ENCODE results near the gene NEURL1. TPM values are rescaled to one million over a fixed set of nuclear protein-coding genes. Genes with fewer than 3 reads are reported as not detected.
"Not testable (repeated sequence)": the region's sequence is repeated elsewhere in the genome, so short reads cannot be mapped to it uniquely, and the experiment has no call there.

NEURL1 gene
- total RNA-seq, 4 donors from 2014 or later, result 0.39 to 0.63 (median 0.46) TPM

DNA sequence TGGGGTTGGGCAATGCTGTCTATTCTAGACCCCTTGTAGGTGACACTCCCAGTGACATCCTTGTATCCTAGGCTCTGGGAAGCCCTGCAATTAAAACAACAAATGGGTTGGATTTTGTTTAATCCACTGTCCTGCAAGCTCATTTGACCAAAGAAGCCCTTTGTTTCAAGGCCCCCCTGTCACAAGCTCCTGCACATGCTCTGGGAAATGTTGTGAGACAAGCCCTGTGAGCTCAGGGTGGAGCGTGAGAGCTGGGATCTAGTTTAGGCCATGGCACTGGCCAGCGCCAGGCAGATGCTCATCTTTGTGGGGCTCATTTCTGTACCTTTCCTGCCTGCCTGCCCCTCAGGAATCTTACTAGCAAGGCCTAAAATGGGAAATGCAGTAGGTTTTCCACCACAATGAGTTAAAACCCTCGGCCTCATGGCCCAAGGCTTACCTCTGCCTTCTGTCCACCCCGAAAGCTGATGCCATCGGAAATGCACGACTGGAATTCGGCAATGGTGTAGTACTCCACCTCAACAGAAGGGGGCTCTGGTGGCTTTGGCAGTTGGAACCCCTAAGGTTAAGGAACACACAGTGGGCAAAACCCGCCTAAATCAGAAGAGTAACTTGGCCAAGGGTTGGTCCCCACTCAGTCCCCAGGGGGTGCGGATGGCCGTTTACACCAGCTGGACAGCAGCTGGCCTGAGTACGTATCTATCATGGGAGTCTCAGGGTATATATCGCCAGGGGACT lies 112.0 kb downstream of the NEURL1 start:
- peaks cover 21 to 77% (median 65%) of the 10 kb centered on the region in 4 donors for H3K36me3 ChIP-seq
- H3K4me3 ChIP-seq, result no peak overlapping the region
- peak; percentile 26 to 35 for TF ChIP-seq POLR2AphosphoS5 (IDR thresholded peaks at IDR 0.05)
- no peak for TF ChIP-seq POLR2A (IDR thresholded peaks at IDR 0.05; ENCODE audit: low read depth)
- TF ChIP-seq EP300 (IDR thresholded peaks at IDR 0.05), result no peak
- TF ChIP-seq, protein P1, sequence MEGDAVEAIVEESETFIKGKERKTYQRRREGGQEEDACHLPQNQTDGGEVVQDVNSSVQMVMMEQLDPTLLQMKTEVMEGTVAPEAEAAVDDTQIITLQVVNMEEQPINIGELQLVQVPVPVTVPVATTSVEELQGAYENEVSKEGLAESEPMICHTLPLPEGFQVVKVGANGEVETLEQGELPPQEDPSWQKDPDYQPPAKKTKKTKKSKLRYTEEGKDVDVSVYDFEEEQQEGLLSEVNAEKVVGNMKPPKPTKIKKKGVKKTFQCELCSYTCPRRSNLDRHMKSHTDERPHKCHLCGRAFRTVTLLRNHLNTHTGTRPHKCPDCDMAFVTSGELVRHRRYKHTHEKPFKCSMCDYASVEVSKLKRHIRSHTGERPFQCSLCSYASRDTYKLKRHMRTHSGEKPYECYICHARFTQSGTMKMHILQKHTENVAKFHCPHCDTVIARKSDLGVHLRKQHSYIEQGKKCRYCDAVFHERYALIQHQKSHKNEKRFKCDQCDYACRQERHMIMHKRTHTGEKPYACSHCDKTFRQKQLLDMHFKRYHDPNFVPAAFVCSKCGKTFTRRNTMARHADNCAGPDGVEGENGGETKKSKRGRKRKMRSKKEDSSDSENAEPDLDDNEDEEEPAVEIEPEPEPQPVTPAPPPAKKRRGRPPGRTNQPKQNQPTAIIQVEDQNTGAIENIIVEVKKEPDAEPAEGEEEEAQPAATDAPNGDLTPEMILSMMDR (IDR thresholded peaks at IDR 0.05), result peak; percentile 87 to 94 (median 90)
- intact Hi-C loops (cut with DNase I), result loop anchor here (10.0 kb wide), 1 partner anchor 249 kb away; the partner anchor contains the start of gene SH3PXD2A
- no peaks in the 10 kb centered on the region for H3K9me3 ChIP-seq
- 50% methylated on average over 12 of the region's 12 CpGs for WGBS
- no peaks in the 10 kb centered on the region for H3K27me3 ChIP-seq
- peak overlapping the region in 2 of 4 donors; percentile 9 to 19 for H3K27ac ChIP-seq (replicated peaks in 1 of 4)
- no peak for DNase-seq (ENCODE audit: extremely low spot score)
- peaks cover 0 to 17% (median 4%) of the 10 kb centered on the region in 4 donors for H3K4me1 ChIP-seq

DNA sequence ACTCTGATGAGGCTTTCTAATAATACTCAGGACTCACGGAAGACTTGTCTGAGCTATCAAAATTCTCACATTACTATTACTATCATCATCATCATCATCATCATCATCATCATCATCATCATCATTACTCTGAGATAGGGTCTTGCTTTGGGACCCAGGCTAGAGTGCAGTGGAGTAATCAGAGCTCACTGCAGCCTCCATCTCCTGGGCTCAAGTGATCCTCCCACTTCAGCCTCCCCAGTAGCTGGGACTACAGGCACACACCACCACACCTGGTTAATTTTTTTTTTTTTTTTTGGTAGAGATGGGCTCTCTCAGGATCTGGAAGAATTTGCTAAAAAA lies 112.6 kb downstream of the NEURL1 start:
- Histone ChIP-seq H3K27ac (replicated peaks in 1 of 4) (peak overlapping the region in 2 of 4 donors; percentile 9 to 19), H3K36me3 (peaks cover 20 to 77% (median 66%) of the 10 kb centered on the region in 4 donors)

DNA sequence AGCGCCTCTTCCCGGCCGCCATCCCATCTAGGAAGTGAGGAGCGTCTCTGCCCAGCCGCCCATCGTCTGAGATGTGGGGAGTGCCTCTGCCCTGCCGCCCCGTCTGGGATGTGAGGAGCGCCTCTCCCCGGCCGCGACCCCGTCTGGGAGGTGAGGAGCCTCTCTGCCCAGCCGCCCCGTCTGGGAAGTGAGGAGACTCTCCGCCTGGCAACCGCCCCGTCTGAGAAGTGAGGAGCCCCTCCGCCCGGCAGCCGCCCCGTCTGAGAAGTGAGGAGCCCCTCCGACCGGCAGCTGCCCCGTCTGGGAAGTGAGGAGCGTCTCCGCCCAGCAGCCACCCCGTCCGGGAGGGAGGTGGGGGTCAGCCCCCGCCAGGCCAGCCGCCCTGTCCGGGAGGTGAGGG lies 113.5 kb downstream of the NEURL1 start:
- peaks cover 17 to 77% (median 66%) of the 10 kb centered on the region in 4 donors for H3K36me3 ChIP-seq
- DNase-seq (ENCODE audit: extremely low spot score); H3K4me3 ChIP-seq; H3K27ac ChIP-seq (replicated peaks in 1 of 4); H3K27me3 ChIP-seq; H3K4me1 ChIP-seq; H3K9me3 ChIP-seq: not testable (repeated sequence)
- WGBS, result no CpG with 5 or more reads among the region's 32 CpGs
- intact Hi-C loops (cut with DNase I), result loop anchor here (10.0 kb wide), 1 partner anchor 248 kb away; the partner anchor contains the start of gene SH3PXD2A

More for the DNA sequence above, 112.6 kb downstream of the NEURL1 start:
- H3K27me3 ChIP-seq; H3K4me3 ChIP-seq; DNase-seq (ENCODE audit: extremely low spot score); H3K9me3 ChIP-seq: not testable (repeated sequence)
- intact Hi-C loops (cut with DNase I), result loop anchor here (10.0 kb wide), 1 partner anchor 249 kb away; the partner anchor contains the start of gene SH3PXD2A
- WGBS, result 89% methylated on average over 1 of the region's 1 CpG
- H3K4me1 ChIP-seq, result peaks cover 0 to 11% (median 6%) of the 10 kb centered on the region in 4 donors

DNA sequence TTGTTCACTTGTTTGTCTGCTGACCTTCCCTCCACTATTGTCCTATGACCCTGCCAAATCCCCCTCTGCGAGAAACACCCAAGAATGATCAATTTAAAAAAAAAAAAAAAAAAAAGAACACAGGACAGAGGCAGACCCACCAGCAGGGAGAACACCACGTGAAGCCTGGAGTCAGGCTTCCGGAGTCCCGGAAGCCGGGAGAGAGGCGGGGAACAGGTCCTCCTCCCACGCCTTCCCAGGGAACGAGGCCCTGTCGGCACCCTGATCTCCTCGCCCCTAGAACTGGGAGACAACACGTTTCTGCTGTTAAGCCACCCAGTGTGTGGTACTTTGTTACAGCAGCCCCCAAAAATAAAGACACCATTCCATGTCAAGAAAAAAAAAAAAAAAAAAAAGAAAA lies 114.6 kb downstream of the NEURL1 start:
- peaks cover 10 to 77% (median 66%) of the 10 kb centered on the region in 4 donors for H3K36me3 ChIP-seq
- H3K4me1 ChIP-seq, result peaks cover 7 to 19% (median 11%) of the 10 kb centered on the region in 4 donors
- not testable (repeated sequence) for H3K27ac ChIP-seq (replicated peaks in 1 of 4); H3K9me3 ChIP-seq; H3K27me3 ChIP-seq; DNase-seq (ENCODE audit: extremely low spot score); H3K4me3 ChIP-seq
- intact Hi-C loops (cut with DNase I), result loop anchor here (10.0 kb wide), 1 partner anchor 247 kb away; the partner anchor contains the start of gene SH3PXD2A
- 79% methylated on average over 10 of the region's 11 CpGs for WGBS

DNA sequence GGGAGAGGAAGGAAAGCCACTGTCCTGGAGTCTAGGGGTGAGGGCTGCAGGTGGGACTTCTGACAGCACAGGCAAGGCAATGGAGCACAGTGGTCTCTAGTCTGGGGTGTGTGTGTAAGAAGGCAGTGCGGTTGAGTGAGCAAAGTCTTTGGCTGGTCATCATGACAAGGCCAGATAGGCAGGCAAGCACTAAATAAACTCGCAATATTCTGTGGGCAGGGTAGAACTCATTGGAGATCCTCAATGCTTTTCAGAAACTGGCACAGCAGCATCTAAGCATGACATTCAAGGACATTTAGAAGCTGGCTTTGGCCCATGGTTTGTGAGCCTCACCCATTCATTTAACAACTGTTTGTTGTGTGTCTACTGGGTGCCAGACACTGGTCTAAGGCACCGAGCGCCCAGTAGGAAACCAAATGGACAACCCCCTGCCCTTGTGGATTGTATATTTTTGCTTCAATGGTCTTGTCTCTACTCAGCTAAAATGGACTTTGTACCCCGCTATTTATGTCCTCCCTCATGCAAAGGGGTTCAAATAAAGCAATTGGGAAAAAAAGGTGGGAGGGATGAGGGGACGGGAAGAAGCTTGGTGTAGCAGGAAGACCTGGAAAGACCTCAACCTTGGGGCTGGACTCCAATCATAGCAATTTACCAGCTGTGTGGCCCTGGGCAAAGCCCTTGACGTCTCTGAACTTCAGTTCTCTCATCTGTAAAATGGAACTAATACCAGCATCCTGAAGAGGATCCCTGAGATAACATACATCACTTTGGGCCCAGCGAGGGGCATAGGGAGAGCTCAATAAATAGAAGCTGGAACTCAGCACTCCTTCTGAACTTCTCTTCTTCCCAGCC lies 116.0 kb downstream of the NEURL1 start:
- no peaks in the 10 kb centered on the region for H3K9me3 ChIP-seq
- no peaks in the 10 kb centered on the region for H3K27me3 ChIP-seq
- no peak overlapping the region for H3K27ac ChIP-seq (replicated peaks in 1 of 4)
- H3K4me1 ChIP-seq, result peaks cover 9 to 20% (median 14%) of the 10 kb centered on the region in 4 donors
- no peak for DNase-seq (ENCODE audit: extremely low spot score)
- WGBS, result 90% methylated on average over 8 of the region's 8 CpGs
- TF ChIP-seq, protein P1 (IDR thresholded peaks at IDR 0.05), result no peak
- TF ChIP-seq EP300 (IDR thresholded peaks at IDR 0.05) (no peak), POLR2A (IDR thresholded peaks at IDR 0.05; ENCODE audit: low read depth) (no peak), POLR2AphosphoS5 (IDR thresholded peaks at IDR 0.05) (no peak)
- peaks cover 0 to 71% (median 62%) of the 10 kb centered on the region in 4 donors for H3K36me3 ChIP-seq
- H3K4me3 ChIP-seq, result no peak overlapping the region
- intact Hi-C loops (cut with DNase I), result loop anchor here (10.0 kb wide), 1 partner anchor 245 kb away; the partner anchor contains the start of gene SH3PXD2A

DNA sequence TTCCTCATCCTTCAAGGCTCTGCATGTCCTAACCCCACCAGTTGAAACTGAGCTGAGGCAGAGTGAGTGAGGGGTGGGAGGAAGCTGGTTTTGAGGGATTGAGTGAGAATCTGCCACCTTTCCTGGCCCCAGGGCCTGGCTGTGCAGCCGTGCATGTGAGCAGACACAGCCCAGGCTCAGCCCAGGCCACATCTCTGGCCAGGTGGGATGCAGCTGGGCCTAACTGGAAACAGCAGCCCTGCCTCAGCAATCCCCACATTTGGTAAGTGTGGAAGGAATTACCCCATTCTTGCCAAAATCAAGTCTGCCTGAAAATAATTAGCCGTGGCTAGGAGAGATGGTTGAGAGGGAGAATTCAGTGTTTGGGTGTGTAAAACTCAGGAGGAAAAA lies 116.6 kb downstream of the NEURL1 start:
- Histone ChIP-seq H3K27ac (replicated peaks in 1 of 4) (no peak overlapping the region), H3K4me3 (no peak overlapping the region), H3K9me3 (no peaks in the 10 kb centered on the region), H3K27me3 (no peaks in the 10 kb centered on the region), H3K36me3 (peaks cover 0 to 71% (median 59%) of the 10 kb centered on the region in 4 donors), H3K4me1 (peaks cover 15 to 25% (median 20%) of the 10 kb centered on the region in 4 donors)
- DNase-seq (ENCODE audit: extremely low spot score), result no peak
- TF ChIP-seq POLR2A (IDR thresholded peaks at IDR 0.05; ENCODE audit: low read depth) (no peak), POLR2AphosphoS5 (IDR thresholded peaks at IDR 0.05) (no peak), EP300 (IDR thresholded peaks at IDR 0.05) (no peak)
- TF ChIP-seq, protein P1 (IDR thresholded peaks at IDR 0.05), result no peak
- WGBS, result 78% methylated on average over 2 of the region's 2 CpGs
- intact Hi-C loops (cut with DNase I), result no loop called here

Measured in esophagus muscularis mucosa (tissue), 4 donors.